OCI-M2 (cell line): ENCODE data around the gene ZZZ3.
"Not testable (repeated sequence)": the region's sequence is repeated elsewhere in the genome, so short reads cannot be mapped to it uniquely, and the experiment has no call there.

Experiments
- DNase-seq: peaks from one replicate; lab custom pipeline; 2025; ENCODE audit not compliant: unreplicated experiment; lab: John Stamatoyannopoulos, UW

ZZZ3 gene

GRCh38 chr1:77671836-77672235 lies 10.6 kb downstream of the ZZZ3 start:
- no peak for DNase-seq

- no peak for DNase-seq
Observed at GRCh38 chr1:77670330-77670729, 12.1 kb downstream of the ZZZ3 start.

GRCh38 chr1:77668924-77669449 lies 13.5 kb downstream of the ZZZ3 start:
- no peak for DNase-seq

- DNase-seq: no peak
Observed at GRCh38 chr1:77664939-77665516, 17.4 kb downstream of the ZZZ3 start.

- no peak for DNase-seq
Observed at GRCh38 chr1:77661696-77662095, 20.8 kb downstream of the ZZZ3 start.

GRCh38 chr1:77659879-77660593 lies 22.4 kb downstream of the ZZZ3 start:
- no peak for DNase-seq

GRCh38 chr1:77658271-77658670 lies 24.2 kb downstream of the ZZZ3 start:
- DNase-seq: no peak

GRCh38 chr1:77655431-77655974 lies 27.0 kb downstream of the ZZZ3 start:
- no peak for DNase-seq

GRCh38 chr1:77652970-77653516 lies 29.4 kb downstream of the ZZZ3 start:
- DNase-seq: no peak

- no peak for DNase-seq
Observed at GRCh38 chr1:77652268-77652667, 30.2 kb downstream of the ZZZ3 start.

GRCh38 chr1:77649127-77649526 lies 33.3 kb downstream of the ZZZ3 start:
- DNase-seq: no peak

GRCh38 chr1:77646224-77646623 lies 36.2 kb downstream of the ZZZ3 start:
- not testable (repeated sequence) for DNase-seq

- DNase-seq: no peak
Observed at GRCh38 chr1:77643456-77643855, 39.0 kb downstream of the ZZZ3 start.

- DNase-seq: no peak
Observed at GRCh38 chr1:77642941-77643340, 39.5 kb downstream of the ZZZ3 start.

GRCh38 chr1:77642196-77642595 lies 40.3 kb downstream of the ZZZ3 start:
- DNase-seq: no peak

GRCh38 chr1:77639557-77640069 lies 42.8 kb downstream of the ZZZ3 start:
- DNase-seq: no peak

- no peak for DNase-seq
Observed at GRCh38 chr1:77639056-77639455, 43.4 kb downstream of the ZZZ3 start.

GRCh38 chr1:77636864-77637263 lies 45.6 kb downstream of the ZZZ3 start:
- DNase-seq: no peak
